ENCODE data around the gene KIF26B.
"Not testable (repeated sequence)": the region's sequence is repeated elsewhere in the genome, so short reads cannot be mapped to it uniquely, and the experiment has no call there.

Gene KIF26B

GRCh38 chr1:245290836-245291235, 136.1 kb downstream of the KIF26B start:
- no peak for DNase-seq

DNA sequence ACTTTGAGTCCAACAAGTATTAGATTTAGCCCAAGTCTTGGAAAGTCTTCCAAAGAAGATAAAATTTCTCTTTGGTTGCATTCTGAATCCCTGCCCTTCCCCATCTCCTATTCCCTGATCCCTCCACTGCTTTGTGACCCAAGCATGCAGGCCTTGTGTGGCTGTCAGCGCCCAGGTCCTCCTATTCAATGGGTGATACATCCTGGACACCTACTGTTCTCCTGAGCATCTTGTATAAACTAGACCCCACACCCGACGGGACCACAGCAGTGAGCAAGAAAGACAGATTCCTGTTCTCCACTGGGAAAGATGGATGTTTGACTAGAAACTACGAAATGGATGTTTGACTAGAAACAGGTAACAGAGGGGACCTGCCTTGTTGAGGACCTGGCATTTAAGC, 136.6 kb downstream of the KIF26B start:
- no peak for DNase-seq

DNA sequence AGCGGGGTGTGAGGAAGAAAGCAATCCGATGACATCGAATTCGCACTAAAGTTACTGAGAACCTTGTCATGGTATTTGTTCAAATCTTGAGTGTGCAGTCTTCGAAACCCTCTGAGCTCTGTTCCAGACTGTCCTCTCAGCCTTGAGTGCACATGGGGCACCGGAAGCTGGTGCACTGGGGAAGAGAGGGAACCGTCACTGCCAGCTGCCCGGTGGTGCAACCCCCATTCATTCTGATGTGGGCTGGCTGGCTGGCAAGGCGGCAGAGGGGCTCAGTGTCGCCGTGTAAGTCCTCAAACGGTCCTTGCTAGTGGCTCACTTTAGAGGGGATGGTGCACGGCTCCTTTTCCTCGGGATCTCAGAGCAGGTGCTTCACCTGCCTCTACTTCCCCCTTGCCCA, 137.4 kb downstream of the KIF26B start:
- no peak for DNase-seq

GRCh38 chr1:245292553-245292952, 137.8 kb downstream of the KIF26B start:
- no peak for DNase-seq

DNA sequence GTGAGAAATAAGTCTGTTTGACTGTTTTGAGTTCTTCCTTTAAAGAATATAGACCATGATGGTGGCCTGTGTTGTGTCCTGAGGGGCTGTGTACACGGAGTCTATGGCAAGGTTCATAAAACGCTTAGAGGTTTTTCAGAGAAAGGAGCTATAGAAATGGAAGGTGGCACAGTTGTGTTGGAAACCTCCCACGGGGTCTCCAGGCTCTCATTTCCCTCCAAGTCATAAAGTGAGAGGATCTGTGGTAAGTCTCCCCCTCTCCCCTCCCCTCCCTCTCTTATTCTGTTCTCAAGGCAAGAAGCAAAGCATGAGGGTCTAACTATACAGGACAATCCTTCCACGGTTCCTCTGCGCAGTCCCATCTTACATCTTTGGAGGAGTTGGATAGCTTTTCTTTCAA, 139.2 kb downstream of the KIF26B start:
- DNase-seq = no peak

GRCh38 chr1:245298781-245299180, 144.0 kb downstream of the KIF26B start:
- DNase-seq = no peak

GRCh38 chr1:245301162-245301580, 146.4 kb downstream of the KIF26B start:
- DNase-seq = peak; percentile 8

GRCh38 chr1:245301921-245302320, 147.1 kb downstream of the KIF26B start:
- DNase-seq = no peak

GRCh38 chr1:245304698-245305097, 149.9 kb downstream of the KIF26B start:
- DNase-seq = peak; percentile 25

DNA sequence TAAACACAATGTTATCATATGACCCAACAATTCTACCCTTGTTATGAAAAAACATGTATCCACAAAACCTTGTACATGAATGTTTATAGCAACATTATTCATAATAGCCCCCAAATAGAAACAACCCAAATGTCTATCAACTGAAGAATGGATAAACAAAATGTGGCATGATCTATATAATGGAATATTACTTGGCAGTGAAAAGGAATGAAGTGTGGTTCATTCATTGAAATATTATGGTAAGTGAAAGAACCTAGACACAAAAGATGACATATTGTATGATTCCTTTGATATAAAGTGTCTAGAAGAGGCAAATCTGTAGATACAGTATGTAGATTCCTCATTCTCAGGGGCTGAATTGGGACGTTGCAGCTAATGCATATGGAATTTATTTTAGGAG, 151.2 kb downstream of the KIF26B start:
- DNase-seq = no peak

DNA sequence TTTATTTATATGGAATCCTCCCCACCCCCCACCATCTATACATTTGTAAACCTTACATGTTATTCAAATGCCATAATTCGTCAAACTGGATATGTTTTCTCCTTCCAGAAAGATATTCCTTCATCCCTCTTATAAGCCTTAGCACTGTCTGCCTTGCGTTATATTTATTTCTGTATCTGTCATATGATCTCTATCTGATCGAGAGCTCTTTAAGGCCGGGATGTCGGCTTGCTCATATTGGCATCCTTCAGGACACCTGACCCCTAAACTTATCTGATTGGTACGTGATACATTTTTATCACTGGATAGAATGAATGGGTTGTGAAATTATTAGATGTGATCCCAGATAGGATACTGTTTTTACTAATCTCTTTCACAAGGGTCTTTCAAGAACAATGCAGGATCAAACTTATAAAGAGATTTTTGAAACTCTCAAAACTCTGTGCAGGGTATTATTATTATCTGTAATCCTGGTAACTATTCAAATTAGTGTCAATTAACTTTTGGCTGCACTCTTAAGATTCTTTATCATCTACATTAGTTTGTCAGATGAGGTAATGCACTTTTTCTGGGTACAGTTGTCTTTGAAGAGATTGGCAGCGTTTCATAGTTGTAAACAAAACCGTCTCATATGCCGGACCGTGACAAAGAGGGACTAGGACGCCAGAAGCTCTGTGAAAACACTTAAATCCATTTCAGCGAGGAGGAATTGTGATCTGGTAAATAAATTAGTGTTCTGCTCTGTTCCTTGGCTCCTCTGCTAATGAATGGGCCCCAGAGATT, 152.0 kb downstream of the KIF26B start:
- no peak for DNase-seq

GRCh38 chr1:245310571-245311531, 156.1 kb downstream of the KIF26B start:
- no peak for DNase-seq

DNA sequence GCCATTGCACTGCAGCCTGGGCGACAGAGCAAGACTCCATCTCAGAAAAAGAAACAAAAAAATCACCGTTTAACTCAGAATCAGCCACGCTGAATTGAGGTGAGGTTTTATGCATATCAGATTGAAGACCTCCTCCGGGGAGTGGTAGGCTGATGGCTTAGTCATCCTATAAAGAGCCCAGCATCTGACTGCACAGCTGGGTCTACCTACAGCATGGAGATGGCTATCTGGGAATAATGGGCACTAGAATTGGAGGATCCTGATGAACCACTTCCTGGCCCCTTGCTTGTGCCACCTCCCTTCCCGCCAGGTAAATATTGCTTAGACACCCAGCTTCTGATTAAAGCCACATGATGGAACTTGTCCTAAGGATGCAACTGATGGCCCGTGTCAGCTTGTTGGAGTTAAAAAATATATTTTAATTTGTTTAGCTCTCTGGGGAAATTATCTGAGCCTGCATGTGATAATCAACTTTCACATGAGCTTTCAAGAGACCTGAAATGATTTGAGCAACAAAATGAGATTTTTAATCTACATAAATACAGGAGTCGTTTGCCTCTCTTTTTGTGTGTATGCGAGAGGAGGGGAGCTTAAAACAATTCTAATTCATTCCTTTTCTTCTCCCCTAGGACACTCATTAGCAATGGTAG, 157.2 kb downstream of the KIF26B start:
- no peak for DNase-seq

DNA sequence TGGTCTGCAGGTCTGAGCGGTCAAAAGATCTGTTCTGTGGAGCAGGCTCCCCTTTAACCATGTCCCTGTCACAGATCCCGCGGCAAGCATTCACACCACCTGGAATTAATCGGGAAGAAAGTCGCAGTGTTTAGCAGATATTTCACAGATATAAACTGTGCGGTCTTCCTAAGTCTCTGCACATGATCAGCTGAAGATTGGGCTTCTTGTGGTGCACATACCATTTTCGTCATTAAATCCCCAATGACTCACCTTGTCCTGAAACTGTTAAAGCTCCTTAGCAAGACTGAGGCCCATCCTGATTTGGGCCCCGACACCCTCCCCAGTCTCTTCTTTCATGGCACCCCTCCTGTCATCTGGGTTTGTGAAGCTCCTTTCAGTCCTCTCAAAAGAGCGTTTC, 158.8 kb downstream of the KIF26B start:
- DNase-seq = no peak

- DNase-seq = no peak
Observed at GRCh38 chr1:245316784-245317183, 162.0 kb downstream of the KIF26B start.

GRCh38 chr1:245317217-245317616, 162.4 kb downstream of the KIF26B start:
- DNase-seq = no peak

- DNase-seq = no peak
Observed at GRCh38 chr1:245319094-245319493, 164.3 kb downstream of the KIF26B start.

- peak; percentile 10 for DNase-seq
Observed at GRCh38 chr1:245322673-245323072, 167.9 kb downstream of the KIF26B start.

- DNase-seq = not testable (repeated sequence)
Observed at GRCh38 chr1:245323765-245324164, 169.0 kb downstream of the KIF26B start.

GRCh38 chr1:245325922-245326795, 171.4 kb downstream of the KIF26B start:
- no peak for DNase-seq

DNA sequence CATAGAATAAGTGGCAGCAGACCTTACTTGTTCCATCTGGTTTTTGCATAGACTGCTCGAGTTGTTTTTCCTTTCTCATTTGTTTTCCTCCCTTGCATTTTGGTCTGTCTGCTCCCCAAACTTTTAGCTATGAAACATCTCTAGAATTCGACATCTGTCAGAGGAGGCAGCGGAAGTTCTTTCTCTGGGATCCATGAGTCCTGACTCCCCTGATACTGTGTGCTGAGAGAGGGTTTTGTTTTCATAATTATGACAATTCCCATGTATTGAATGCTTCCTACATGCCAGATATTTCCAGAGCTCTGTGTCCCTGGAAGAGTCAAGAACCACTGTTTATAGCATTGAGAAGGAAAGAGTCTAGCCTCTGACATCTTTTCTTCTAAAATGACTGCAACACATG, 172.6 kb downstream of the KIF26B start:
- no peak for DNase-seq

DNA sequence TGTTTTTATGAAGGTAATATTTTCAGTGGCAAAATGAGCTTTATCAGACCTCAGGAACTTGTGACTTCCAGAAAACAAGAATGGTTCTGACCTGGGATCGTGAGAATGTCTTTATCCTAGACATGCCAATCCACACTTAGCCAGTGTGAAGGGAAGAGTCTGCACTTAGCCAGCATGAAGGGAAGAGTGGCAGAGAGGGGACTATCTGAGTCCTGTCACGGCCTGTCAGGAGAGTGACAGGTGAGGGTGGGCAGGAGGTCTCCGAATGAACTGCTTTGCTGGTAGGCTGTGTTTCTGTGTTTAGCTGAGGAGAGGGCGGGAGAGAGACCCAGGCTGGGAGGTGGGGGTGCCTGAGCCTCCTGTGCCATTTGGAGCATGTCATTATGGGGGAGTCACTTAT, 173.1 kb downstream of the KIF26B start:
- DNase-seq = no peak
